OCI-LY3 (cell line): ENCODE data around the gene ALDOC.

Source experiments
- CTCF ChIP-seq: fragments of 200-600, 300-600 bp; sonication (generic); IDR thresholded peaks from 2 replicates; pipeline ENCODE4 v1.5.1; 2014; ENCODE audit warnings: antibody characterized with exemption, low read length, low read depth
- EZH2phosphoT487 ChIP-seq: fragments of 200-600 bp; shearing (Covaris generic); IDR thresholded peaks from 2 replicates; pipeline ENCODE4 v1.6.1; 2018; ENCODE audit warnings: antibody characterized with exemption, mixed run types, low read depth

GRCh38 chr17:28598799-28599310 is 22.2 kb upstream of the ALDOC start, which contains the start of gene SPAG5:
- TF ChIP-seq CTCF: no peak
- no peak for TF ChIP-seq EZH2phosphoT487
